ENCODE results near the gene SLAMF1.
"Not testable (repeated sequence)": the region's sequence is repeated elsewhere in the genome, so short reads cannot be mapped to it uniquely, and the experiment has no call there.

SLAMF1 gene

DNA sequence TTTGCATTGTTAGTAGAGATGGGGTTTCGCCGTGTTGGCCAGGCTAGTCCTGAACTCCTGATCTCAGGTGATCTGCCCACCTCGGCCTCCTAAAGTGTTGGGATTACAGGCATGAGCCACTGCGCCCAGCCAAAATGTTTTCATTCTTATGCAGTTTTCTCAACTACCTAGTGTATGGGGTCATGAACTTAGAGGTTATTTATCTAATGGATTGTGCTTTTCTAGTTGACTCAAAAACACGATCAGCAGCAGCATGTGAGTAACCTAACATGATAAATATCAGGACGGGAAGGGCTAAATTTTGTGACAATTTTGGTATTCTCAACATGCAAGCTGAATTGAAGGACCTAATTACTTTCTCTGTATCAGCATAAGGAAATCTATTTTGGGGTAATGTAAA, 58.4 kb downstream of the SLAMF1 start:
- DNase-seq = no peak

DNA sequence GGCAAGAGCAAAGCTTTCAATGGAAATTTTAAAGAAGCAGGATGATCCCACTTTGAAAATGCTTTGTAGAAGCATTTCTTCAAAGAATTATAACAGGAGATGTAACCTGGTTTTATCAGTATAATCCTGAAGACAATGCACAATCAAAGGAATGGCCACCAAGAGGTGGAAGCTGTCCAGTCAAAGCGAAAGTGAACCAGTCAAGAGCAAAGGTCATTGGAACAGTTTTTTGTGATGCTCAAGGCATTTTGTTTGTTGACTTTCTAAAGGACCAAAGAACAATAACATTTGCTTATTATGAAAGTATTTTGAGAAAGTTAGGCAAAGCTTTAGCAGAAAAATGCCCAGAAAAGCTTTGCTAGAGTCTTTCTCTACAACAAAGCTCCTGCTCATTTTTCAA, 62.1 kb downstream of the SLAMF1 start:
- no peak for DNase-seq

DNA sequence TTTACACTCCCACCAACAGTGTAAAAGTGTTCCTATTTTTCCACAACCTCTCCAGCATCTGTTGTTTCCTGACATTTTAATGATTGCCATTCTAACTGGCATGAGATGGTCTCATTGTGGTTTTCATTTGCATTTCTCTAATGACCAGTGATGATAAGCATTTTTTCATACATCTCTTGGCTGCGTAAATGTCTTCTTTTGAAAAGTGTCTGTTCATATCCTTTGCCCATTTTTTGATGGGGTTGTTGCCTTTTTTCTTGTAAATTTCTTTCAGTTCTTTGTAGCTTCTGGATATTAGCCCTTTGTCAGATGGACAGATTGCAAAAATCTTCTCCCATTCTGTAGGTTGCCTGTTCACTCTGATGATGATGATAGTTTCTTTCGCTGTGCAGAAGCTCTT, 63.9 kb downstream of the SLAMF1 start:
- DNase-seq = not testable (repeated sequence)

DNA sequence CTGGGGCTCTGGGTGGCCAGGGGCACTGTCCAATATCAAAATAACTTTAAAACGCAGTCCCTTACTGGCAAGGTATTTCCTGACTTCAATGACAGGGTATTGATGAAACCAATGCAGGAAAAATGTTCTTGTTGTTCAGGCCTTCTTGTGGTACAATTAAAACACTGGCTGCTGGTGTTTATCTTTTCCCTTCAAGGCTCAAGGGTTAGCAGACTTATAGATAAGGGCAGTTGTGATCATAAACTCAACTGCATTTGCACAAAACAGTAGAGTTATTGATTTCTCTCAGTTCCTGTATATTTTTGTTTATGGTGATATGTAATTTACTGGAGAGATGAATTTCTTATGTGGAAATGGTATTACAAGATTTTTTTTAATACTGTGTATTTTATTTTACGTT, 64.9 kb downstream of the SLAMF1 start:
- DNase-seq = no peak

DNA sequence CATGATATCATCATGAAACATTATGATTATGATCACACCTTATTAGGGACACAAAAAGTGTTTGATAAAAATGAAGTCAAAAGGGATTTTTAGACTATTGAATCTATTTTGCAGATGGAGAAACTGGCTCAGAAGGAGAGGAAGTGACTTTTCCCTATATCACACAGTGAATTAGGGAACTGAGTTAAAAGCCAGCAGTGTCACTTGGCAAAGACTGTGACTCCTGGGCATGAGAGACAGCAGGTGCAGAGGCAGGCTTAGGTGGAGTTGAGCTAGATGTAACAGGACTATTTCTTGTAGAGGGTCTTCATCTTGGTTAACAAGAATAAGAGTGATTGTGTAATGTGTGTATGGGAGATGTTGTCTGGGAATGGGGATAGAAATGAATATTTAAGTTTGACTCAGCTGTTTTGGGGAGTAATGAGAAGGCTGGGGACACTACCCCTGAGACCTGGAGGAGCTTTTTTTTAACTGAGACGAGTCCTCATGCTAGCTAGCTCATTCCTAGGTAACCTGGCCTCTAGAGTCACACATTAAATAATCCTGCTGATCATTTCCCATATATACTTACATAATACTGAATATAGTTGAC, 66.5 kb downstream of the SLAMF1 start:
- DNase-seq = no peak

DNA sequence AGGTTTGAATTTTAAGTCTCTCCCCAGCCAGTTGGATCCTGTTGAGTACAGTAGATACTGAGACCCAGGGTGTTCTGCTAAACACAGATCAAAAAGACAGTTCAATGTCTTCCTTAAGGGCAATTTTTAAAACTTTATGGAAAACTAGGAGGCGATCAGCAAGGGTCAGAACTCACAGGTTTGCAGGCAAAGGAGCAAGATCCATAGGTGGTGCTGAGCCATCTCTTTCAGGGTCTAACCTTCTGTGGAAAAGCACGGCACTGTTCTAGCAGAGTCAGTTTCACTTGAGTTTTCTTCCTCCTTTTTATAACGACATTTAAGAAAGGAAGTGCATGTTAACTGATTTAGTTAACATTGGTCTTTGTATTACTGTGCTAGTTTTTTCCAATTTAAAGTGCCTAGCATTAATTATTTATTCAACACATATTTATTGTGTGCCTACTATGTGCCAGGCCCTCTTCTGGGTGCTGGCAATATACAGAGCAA, 67.6 kb downstream of the SLAMF1 start, which contains the start of gene CD84:
Gene CD84, minus strand, starts transcription at position 281 of the 486 bp plus-strand sequence. Its CDS starts 59 bp downstream, at position 222.
- no peak for DNase-seq

DNA sequence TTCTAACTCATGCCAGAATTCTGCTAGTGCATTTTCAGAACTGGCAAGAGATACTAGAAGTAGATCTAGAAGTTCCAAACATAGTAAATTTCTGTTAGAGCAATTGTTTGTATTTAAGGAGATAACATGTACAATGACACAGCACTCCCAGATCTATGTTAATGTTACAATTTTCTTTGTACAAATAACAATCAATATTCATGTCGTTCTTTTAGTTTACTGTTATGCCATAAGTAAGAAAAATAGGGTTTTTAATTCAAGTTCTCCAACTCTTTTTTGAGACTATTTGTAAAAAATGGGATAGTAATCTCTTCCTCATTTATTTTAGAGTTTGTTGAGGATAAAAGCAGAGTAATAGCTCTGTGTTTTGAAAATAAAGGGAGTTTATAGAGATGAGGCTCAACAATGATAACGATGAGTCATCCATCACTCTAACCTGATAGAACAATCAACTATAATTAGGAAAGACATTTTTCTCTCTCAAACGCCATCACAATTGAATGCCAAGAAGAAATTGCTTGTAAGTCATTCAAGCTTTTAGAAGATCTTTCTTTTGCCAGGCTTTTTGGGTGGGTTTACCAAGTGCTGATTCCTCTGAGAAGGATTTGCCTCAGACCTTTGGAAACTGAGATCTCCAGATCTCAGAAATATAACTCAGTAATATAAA, 68.2 kb downstream of the SLAMF1 start:
- no peak for DNase-seq

DNA sequence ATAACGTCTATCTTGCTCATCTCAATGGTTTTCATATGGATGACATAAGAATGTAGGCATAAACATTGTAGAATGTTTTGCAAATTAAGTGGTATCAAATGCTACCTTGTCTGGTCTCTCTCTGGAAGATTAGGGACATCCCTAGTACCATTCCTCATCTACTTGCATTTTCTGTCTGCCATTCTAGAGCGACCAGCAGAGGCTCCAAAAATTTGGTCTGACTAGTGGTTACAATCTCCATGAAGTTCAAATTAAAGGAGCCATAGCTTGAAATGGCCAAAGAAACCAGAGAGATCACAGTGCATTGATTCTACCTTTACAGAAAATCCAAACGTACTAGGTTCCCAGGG, 68.7 kb downstream of the SLAMF1 start:
- no peak for DNase-seq

DNA sequence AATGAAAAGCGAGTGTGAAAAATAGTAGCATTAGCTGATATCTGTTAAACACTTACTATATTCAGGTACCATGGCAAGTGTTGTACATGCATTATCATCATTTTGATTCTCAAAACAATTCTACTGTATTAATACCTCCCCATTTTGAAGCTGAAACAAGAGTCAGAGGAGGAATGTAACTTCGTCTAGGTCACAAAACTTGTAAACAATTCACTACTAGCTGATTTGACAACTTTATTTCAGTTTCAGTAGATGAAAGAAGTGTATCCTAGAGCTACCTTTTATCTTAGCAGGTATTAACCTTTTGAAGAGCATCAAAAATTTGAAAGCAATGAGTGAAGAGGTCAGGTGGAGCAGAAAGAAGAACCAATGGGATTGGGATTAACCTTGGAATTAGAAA, 69.2 kb downstream of the SLAMF1 start:
- no peak for DNase-seq

DNA sequence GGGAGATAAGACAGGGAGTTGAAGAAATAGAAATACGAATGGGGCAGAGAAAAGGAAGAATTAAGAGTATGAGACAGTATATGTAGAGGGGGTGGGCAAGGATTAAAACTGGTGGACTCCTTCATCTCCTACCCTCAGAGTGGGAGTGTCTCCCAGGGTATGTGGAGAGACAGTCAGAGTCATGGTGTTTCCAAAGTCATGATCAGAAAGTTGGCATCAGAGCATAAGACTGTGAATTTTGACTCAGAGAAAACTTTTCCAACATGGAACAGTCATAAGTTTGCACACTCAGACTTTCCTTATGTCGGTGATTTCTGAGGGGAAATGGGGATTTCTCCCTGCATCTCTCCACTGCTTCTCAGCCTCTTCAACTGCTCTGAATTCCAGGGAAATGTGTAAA, 70.0 kb downstream of the SLAMF1 start:
- DNase-seq = no peak

DNA sequence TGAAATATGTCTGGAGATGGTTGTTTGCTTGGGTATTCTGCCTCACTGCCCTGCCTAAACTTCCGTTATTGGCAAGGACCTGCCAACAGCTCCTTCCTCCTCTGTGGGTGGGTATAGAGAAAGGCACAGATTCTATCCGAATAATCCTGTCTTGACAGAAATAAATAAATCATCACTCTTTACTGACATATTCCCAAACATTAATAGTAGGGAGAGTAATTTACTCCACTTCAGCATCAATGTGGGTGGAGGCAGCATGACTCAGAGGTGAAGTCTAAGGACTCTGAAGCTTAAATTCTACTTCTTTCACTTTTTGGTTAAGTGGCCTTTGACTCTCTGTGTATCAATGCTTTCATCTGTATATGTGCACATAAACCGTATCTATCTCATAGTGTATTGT, 70.5 kb downstream of the SLAMF1 start:
- DNase-seq = peak; percentile 64

DNA sequence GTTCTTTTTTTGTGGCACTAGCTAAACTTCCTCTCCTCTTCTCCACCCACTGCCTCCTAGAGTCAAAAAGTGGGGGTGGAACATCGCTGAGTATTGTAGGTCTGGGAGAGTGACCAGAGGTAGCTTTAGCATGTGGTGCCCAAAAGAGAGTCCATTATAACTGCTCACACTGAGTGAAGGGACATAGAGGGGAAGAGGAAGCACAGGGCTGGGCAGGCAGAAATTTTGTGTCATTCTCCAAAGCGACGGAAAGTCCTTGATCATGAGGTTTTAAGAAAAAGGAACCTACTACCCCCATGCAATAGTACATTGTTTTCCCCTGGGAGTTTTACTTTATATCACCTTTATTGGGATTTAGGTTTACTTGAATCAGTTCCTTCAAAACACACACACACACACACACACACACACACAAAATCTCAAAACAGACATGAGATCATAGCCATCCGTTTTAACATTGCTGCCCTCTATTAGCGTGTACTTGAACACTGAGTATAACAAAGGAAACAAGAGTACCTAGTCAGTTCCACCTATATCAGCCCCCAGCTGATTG, 71.7 kb downstream of the SLAMF1 start:
- DNase-seq = no peak

DNA sequence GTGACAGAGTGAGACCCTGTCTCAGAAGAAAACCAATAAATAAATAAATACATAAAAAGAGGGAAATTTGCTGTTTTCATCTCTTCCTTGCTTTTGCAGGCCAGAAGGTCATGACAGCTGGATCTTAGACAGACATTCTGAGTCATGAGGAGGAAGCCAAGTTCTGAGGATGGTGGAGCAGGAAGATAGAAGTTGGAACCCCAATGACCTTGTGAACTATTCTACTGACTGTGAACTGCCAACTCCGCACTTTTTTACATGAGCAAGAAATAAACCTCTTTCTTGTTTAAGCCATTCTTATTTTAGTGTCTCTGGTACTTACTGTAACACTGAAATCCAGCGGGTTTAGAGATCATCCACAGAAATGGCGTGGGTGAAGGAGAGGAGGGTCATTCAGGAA, 76.0 kb downstream of the SLAMF1 start:
- no peak for DNase-seq

DNA sequence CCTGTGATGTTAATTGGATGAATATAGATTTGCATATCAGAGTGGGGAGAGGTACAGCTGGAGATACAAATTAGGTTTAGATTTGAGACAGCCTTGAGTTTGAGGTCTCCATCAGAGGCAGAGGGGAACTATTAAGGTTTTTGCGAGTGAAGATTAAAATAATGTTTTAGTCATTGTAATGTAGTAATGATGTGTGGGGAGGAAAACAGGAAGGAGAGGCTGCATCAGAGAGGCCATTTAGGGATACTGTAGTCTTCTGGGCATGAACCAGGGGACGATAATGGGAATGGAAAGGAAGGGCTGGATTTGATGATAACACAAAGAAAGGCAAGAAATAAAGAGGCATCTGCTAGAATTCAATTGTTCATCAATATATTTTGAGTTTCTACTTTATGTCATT, 77.0 kb downstream of the SLAMF1 start:
- no peak for DNase-seq

DNA sequence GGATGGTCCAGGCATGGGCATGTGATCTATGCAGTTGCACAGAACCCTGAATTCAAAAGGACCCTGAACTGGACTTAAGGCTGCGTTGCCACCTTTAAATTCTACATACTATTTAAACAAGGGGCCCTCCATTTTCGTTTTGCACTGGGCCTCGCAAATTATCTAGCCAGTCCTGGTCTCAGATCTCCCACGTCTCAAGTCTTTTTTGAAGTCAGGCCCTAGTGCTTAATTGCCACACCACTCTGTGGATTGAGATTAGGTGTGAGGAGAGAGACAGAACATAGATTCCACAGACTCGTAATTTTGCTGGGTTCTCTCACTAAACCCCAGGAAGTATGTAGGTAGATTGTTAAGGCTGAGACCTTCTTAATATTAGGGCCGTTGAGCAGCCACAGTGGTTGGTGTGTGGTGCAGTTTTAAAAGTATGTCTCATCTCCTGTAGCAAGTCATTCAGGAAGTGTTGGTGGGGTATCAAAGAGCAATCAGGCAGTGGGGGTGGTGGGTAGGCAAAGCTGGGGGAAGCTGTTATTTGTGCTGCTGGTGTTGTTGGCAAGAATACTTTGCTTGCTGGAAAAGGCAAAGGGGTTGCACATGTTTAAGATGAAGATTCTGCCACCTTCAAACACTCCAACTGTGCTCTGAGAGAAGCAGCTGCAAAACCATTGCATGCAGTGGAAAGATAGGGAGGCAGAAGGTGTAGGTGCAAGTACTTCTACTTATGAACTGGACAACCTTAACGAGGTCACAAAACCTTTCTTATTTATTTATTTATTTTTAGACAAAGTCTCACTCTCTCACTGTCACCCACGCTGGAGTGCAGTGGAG, 78.8 kb downstream of the SLAMF1 start:
- peak; percentile 66 for DNase-seq

DNA sequence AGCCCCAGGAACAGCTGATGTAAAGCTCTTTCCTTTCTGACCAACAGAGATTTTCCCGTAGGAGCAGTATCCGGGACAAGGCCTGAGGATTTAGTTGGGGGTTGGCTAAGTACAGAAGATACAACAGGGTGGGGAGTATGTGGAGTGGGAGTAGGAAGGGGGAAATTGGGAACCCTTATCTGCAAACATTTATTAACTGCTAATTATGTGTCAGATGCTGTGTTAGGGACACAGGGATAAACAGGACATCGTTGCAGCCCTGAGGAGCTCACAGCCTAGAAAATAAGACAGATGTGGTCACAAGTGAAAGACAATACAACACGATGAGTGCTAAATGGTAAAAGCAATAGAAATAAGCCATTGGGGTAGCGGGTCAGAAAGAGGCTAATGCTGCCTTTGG, 79.5 kb downstream of the SLAMF1 start:
- DNase-seq = no peak

DNA sequence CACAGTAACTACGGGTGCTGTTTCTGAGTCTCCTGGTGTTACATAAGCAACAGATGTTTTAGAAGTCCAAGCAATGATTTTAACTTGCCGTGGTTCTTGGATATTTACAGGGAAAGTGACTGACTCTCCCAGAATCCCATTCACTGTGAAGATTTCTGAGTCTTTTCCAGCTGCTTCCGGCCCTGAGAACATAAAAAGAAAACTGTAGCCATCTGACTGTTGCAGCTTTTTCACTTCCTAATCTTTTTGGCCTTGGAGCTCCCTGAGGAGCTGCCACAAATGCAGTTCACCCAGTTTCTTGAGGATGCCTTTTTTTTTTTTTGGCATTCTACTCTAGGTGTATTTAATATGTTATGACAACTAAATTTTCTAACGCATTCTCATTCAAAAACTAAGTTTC, 81.3 kb downstream of the SLAMF1 start:
- DNase-seq = no peak

DNA sequence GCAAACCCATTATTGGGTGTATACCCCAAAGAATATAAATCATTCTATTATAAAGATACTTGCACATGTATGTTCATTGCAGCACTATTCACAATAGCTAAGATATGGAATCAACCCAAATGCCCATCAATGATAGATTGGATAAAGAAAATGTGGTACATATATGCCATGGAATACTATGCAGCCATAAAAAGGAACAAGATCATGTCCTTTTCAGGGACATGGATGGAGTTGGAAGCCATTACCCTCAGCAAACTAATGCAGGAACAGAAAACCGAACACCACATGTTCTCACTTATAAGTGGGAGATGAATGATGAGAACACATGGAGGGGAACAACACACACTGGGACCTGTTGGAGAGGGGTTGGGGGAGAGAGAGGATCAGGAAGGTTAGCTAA, 83.6 kb downstream of the SLAMF1 start:
- DNase-seq = not testable (repeated sequence)

DNA sequence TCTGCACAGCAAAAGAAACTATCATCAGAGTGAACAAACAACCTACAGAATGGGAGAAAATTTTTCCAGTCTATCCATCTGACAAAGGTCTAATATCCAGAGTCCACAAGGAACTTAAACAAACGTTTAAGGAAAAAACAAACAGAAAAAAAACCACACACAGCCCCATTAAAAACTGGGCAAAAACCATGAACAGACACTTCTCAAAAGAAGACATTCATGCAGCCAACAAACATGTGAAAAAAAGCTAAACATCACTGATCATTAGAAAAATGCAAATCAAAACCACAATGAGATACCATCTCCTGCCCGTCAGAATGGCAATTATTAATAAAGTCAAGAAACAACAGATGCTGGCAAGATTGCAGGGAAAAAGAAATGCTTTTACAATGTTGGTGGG, 84.1 kb downstream of the SLAMF1 start:
- DNase-seq = not testable (repeated sequence)

DNA sequence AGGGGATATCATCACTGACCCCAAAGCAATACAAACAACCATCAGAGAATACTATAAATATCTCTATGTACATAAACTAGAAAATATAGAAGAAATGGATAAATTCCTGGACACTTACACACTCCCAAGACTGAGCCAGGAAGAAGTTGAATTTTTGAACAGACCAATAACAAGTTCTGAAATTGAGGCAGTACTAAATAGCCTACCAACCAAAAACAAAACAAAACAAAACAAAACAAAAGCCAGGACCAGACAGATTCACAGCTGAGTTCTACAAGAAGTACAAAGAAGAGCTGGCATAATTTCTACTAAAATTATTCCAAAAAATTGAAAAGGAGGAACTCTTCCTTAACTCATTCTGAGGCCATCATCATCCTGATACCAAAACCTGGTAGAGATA, 86.0 kb downstream of the SLAMF1 start:
- no peak for DNase-seq

DNA sequence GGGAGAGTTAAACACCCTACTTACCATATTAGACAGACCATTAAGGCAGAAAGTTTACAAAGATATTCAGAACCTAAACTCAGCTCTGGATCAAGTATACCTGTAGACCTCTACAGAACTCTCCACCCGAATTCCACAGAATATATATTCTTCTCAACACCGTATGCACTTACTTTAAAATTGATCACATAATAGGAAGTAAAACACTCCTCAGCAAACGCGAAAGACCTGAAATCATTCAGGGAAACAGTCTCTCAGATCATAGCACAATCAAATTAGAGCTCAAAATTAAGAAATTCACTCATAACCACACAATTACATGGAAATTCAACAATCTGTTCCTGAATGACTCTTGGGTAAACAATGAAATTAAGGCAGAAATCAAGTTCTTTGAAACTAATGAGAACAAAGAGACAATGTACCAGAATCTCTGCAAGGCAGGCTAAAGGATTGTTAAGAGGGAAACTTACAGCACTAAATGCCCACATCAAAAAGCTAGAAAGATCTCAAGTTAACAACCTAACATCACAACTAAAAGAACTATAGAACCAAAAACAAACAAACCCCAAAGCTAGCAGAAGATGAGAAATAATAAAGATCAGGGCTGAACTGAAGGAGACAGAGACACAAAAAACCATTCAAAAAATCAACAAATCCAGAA, 86.7 kb downstream of the SLAMF1 start:
- no peak for DNase-seq

DNA sequence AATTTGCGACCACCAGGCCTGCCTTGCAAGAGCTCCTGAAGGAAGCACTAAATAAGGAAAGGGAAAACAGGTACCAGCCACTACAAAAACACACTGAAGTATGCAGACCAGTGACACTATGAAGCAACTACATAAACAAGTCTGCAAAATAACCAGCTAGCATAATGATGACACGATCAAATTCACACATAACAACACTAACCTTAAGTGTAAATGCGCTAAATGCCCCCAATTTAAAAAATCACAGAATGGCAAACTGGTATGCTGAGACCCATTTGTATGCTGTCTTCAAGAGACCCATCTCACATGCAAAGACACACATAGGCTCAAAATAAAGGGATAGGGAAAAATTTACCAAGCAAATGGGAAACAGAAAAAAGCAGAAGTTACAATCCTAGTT, 87.4 kb downstream of the SLAMF1 start:
- not testable (repeated sequence) for DNase-seq
